OCI-LY1 (cell line): ENCODE results near the gene CTTNBP2.

Experiments used
- H2AFZ ChIP-seq: fragments of 200-600 bp; sonication (generic), shearing (Covaris generic); 2 replicates; pipeline ENCODE4 v1.6.0; 2014; ENCODE audit warnings: antibody characterized with exemption, mild to moderate bottlenecking, low read length
- H3F3A ChIP-seq: fragments of 200-600 bp; sonication (generic), shearing (Covaris generic); 2 replicates; pipeline ENCODE4 v1.6.0; 2014; ENCODE audit warnings: mild to moderate bottlenecking, antibody characterized with exemption, low read length, moderate library complexity; ENCODE audit not compliant: insufficient read depth
- H3K27ac ChIP-seq: fragments of 200-600 bp; sonication (generic); 2 replicates; pipeline ENCODE4 v1.5.1; 2014; ENCODE audit warnings: low read length, mixed run types, mild to moderate bottlenecking, low read depth; ENCODE audit not compliant: poor library complexity, severe bottlenecking
- H3K27me3 ChIP-seq: fragments of 200-600 bp; sonication (generic); 2 replicates; pipeline ENCODE4 v1.6.0; 2014; ENCODE audit warnings: antibody characterized with exemption, mild to moderate bottlenecking, low read length, moderate library complexity; ENCODE audit not compliant: insufficient read depth
- H3K36me3 ChIP-seq: fragments of 200-600 bp; sonication (generic); 2 replicates; pipeline ENCODE4 v1.6.1; 2014; ENCODE audit warnings: mild to moderate bottlenecking, antibody characterized with exemption, low read length, moderate library complexity, mixed read lengths; ENCODE audit not compliant: insufficient read depth
- H3K4me1 ChIP-seq: fragments of 200-600 bp; sonication (generic); 2 replicates; pipeline ENCODE4 v1.5.1; 2014; ENCODE audit warnings: mild to moderate bottlenecking, low read length, moderate library complexity; ENCODE audit not compliant: insufficient read depth, severe bottlenecking
- H3K4me2 ChIP-seq: fragments of 200-600 bp; sonication (generic), shearing (Covaris generic); 2 replicates; pipeline ENCODE4 v1.6.1; 2014; ENCODE audit warnings: low read length
- H3K4me3 ChIP-seq: fragments of 200-600 bp; sonication (generic); 2 replicates; pipeline ENCODE4 v1.5.1; 2014; ENCODE audit warnings: low read length, low read depth, mild to moderate bottlenecking, mixed read lengths; ENCODE audit not compliant: poor library complexity, severe bottlenecking
- H3K79me2 ChIP-seq: fragments of 200-600 bp; shearing (Covaris generic); 2 replicates; pipeline ENCODE4 v1.6.1; 2016; ENCODE audit warnings: mixed run types, low read length, mixed read lengths; ENCODE audit not compliant: insufficient read depth
- H3K9ac ChIP-seq: fragments of 200-600 bp; sonication (generic), shearing (Covaris generic); 2 replicates; pipeline ENCODE4 v1.6.1; 2014; ENCODE audit warnings: mild to moderate bottlenecking, low read length, mixed read lengths
- H3K9me2 ChIP-seq: fragments of 200-600 bp; sonication (generic), shearing (Covaris generic); 2 replicates; pipeline ENCODE4 v1.6.1; 2014; ENCODE audit warnings: low read depth, mild to moderate bottlenecking, low read length, mixed read lengths
- H3K9me3 ChIP-seq: fragments of 200-600 bp; shearing (Covaris generic); 2 replicates; pipeline ENCODE4 v1.6.1; 2014; ENCODE audit warnings: low read length, mixed read lengths
- H4K20me1 ChIP-seq: fragments of 200-600 bp; sonication (generic), shearing (Covaris generic); 2 replicates; pipeline ENCODE4 v1.6.0; 2016; ENCODE audit warnings: mild to moderate bottlenecking, low read length; ENCODE audit not compliant: insufficient read depth
- EZH2 ChIP-seq: fragments of 200-600 bp; sonication (generic), shearing (Covaris generic); IDR thresholded peaks from 2 replicates; pipeline ENCODE4 v1.8.0; 2017; ENCODE audit warnings: borderline replicate concordance, mixed run types, mild to moderate bottlenecking, antibody characterized with exemption, low read length, moderate library complexity, mixed read lengths
- TF ChIP-seq, protein P1 (sequence below): fragments of 200-600 bp; sonication (generic), shearing (Covaris generic); IDR thresholded peaks from 2 replicates; pipeline ENCODE4 v1.5.1; 2017; ENCODE audit warnings: mild to moderate bottlenecking, antibody characterized with exemption, low read length, moderate library complexity, mixed read lengths

The CTTNBP2 gene

DNA sequence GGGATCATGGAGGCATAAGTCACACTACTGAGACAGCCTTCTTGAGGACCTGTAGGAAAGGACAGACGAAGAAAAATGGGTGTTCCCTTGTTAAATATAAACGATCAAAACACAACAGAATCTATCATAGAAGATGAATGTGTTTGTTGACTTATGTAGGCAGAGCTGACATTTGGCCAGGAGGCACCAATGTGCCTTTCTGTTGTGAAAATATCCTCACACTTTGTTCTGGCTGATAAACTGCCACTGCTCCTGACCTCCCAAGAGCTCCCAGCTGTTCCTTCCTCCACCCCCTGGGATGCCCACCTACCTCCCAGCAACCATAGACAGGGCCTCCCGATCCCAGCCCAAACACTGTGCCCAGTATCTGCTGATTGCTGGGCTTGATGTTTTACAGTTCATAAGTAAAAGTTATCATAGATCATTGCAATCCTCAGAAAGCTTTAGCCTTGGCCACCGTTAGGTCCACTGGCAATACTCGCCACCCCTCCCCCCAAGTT is 116.6 kb downstream of the CTTNBP2 start:
- Histone ChIP-seq H4K20me1 (no peaks in the 10 kb centered on the region), H3K4me1 (no peaks in the 10 kb centered on the region), H3K9ac (no peak overlapping the region), H3K9me3 (no peaks in the 10 kb centered on the region), H3K79me2 (no peaks in the 10 kb centered on the region), H3K27ac (no peak overlapping the region), H3F3A (no peaks in the 10 kb centered on the region), H3K9me2 (no peaks in the 10 kb centered on the region), H2AFZ (no peak overlapping the region), H3K4me3 (no peak overlapping the region), H3K36me3 (no peaks in the 10 kb centered on the region), H3K4me2 (no peak overlapping the region), H3K27me3 (no peaks in the 10 kb centered on the region)
- TF ChIP-seq, protein P1, sequence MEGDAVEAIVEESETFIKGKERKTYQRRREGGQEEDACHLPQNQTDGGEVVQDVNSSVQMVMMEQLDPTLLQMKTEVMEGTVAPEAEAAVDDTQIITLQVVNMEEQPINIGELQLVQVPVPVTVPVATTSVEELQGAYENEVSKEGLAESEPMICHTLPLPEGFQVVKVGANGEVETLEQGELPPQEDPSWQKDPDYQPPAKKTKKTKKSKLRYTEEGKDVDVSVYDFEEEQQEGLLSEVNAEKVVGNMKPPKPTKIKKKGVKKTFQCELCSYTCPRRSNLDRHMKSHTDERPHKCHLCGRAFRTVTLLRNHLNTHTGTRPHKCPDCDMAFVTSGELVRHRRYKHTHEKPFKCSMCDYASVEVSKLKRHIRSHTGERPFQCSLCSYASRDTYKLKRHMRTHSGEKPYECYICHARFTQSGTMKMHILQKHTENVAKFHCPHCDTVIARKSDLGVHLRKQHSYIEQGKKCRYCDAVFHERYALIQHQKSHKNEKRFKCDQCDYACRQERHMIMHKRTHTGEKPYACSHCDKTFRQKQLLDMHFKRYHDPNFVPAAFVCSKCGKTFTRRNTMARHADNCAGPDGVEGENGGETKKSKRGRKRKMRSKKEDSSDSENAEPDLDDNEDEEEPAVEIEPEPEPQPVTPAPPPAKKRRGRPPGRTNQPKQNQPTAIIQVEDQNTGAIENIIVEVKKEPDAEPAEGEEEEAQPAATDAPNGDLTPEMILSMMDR, result no peak
- TF ChIP-seq EZH2, result no peak

DNA sequence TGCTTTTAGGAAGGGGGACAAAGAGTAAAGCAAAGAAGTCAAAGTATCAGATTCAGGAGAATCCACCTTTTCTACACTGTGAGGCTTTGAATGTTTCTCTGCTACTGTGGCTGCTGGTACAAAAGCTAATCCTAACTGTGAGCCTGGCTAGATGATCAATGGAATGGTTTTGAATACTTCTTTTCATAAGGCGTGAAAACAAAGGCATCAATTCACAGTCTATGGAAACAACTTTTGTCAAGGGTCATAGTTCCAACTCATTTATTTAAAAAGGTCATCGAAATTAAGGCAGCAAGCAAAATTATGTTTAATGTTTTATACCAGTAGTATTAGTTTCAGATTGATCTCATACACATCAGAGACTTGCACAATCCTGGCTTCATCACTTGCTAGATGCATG is 118.1 kb downstream of the CTTNBP2 start:
- Histone ChIP-seq H2AFZ (no peak overlapping the region), H3K27me3 (no peaks in the 10 kb centered on the region), H3K4me1 (no peaks in the 10 kb centered on the region), H3F3A (no peaks in the 10 kb centered on the region), H3K36me3 (no peaks in the 10 kb centered on the region), H3K9me3 (no peaks in the 10 kb centered on the region), H3K9me2 (no peaks in the 10 kb centered on the region), H3K4me2 (no peak overlapping the region), H3K4me3 (no peak overlapping the region), H4K20me1 (no peaks in the 10 kb centered on the region), H3K27ac (no peak overlapping the region), H3K79me2 (no peaks in the 10 kb centered on the region), H3K9ac (no peak overlapping the region)
- TF ChIP-seq EZH2, result no peak
- TF ChIP-seq, protein P1, result no peak

DNA sequence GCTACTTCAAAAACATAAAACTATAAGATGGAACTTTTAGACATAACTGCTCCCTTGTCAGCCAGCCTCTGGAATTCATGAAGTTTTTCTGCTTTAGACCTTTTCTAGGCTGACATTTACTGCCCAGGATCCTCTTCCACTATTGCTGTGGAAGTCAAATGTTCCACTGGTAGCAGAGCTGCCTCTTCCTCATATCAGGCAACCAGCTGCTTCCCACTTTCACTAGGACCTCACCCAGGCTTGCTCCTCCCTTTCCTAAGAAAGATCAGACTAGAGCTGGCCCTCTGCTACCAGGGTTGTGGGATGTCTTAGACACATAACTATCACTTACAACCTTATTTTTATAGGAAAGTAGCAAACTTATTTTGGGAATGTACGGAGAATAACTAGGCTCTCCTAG is 121.5 kb downstream of the CTTNBP2 start:
- no peak overlapping the region for H3K27ac ChIP-seq

More for the DNA sequence above, 121.5 kb downstream of the CTTNBP2 start:
- no peak overlapping the region for H2AFZ ChIP-seq
- no peaks in the 10 kb centered on the region for H3F3A ChIP-seq
- no peaks in the 10 kb centered on the region for H3K4me1 ChIP-seq
- H3K9ac ChIP-seq, result no peak overlapping the region
- no peak overlapping the region for H3K4me2 ChIP-seq
- TF ChIP-seq EZH2, result no peak
- TF ChIP-seq, protein P1, result no peak
- H4K20me1 ChIP-seq, result no peaks in the 10 kb centered on the region
- no peaks in the 10 kb centered on the region for H3K9me2 ChIP-seq
- H3K27me3 ChIP-seq, result no peaks in the 10 kb centered on the region
- H3K4me3 ChIP-seq, result no peak overlapping the region
- H3K9me3 ChIP-seq, result no peaks in the 10 kb centered on the region
- no peaks in the 10 kb centered on the region for H3K36me3 ChIP-seq
- no peaks in the 10 kb centered on the region for H3K79me2 ChIP-seq
